BE2C (cell line): Measurements from ENCODE around the gene TMCC2.

ENCODE experiments used
- DNase-seq: peaks from one replicate; pipeline ENCODE4 v3.0.0-alpha.2; 2020
- H3K27me3 ChIP-seq: fragments of 250-450 bp; sonication (Bioruptor Pico); 2 replicates; pipeline ENCODE4 v1.5.1; 2020; ENCODE audit warnings: mild to moderate bottlenecking
- H3K36me3 ChIP-seq: fragments of 250-450 bp; sonication (Bioruptor Pico); 2 replicates; pipeline ENCODE4 v1.5.1; 2020; ENCODE audit warnings: mild to moderate bottlenecking
- H3K4me1 ChIP-seq: fragments of 250-450 bp; sonication (Bioruptor Pico); 2 replicates; pipeline ENCODE4 v1.5.1; 2020
- H3K4me3 ChIP-seq: 2 replicates; pipeline ENCODE4 v1.5.1; 2011; ENCODE audit warnings: low read depth, low read length
- H3K9me3 ChIP-seq: fragments of 250-450 bp; sonication (Bioruptor Pico); 2 replicates; pipeline ENCODE4 v1.5.1; 2020
- TF ChIP-seq, protein P1 (sequence below): IDR thresholded peaks from 2 replicates; pipeline ENCODE4 v1.5.1; 2012; ENCODE audit warnings: mild to moderate bottlenecking, low read depth, low read length

Gene TMCC2

DNA sequence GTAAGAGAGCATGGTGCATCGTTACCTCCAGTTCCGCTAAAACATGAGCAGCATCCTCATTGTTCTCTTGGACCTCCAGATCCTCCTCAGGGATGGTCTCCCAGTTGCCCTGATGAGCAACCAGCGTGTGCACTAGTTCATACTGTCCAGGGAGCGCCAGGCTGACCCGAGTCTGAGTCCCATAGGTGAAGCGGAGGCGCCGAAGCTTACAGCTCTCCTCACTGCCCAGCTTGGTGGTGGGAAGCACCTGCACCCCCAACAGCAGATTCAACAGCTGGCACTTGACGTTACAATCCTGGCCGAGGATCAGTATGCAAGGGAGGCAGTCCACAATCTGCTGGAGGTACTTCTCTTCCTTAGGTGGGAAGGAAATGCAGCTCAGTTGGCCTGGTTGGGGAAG lies 40.3 kb upstream of the TMCC2 start:
- DNase-seq, result no peak
- Histone ChIP-seq H3K4me3 (no peak overlapping the region), H3K36me3 (peaks cover 6% of the 10 kb centered on the region; the same call in 1 of the 2 replicates), H3K4me1 (peaks cover 7% of the 10 kb centered on the region), H3K27me3 (no peaks in the 10 kb centered on the region), H3K9me3 (no peaks in the 10 kb centered on the region)
- TF ChIP-seq, protein P1, sequence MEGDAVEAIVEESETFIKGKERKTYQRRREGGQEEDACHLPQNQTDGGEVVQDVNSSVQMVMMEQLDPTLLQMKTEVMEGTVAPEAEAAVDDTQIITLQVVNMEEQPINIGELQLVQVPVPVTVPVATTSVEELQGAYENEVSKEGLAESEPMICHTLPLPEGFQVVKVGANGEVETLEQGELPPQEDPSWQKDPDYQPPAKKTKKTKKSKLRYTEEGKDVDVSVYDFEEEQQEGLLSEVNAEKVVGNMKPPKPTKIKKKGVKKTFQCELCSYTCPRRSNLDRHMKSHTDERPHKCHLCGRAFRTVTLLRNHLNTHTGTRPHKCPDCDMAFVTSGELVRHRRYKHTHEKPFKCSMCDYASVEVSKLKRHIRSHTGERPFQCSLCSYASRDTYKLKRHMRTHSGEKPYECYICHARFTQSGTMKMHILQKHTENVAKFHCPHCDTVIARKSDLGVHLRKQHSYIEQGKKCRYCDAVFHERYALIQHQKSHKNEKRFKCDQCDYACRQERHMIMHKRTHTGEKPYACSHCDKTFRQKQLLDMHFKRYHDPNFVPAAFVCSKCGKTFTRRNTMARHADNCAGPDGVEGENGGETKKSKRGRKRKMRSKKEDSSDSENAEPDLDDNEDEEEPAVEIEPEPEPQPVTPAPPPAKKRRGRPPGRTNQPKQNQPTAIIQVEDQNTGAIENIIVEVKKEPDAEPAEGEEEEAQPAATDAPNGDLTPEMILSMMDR, result no peak

DNA sequence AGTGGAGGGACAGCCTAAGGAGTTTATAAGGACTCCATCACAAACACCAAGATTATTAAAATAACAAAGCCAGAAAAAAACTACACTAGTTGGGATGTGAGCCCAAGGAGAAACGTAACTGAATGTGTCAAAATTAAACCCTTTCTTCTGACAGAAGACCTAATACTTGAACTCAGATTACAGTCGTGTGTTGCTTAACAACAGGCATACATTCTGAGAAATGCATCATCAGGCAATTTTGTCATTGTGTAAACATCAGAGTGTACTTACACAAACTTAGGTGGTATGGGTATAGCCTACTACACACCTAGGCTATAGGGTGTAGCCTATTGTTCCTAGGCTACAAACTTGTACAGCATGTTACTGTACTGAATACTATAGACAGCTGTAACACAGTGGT lies 39.6 kb upstream of the TMCC2 start:
- TF ChIP-seq, protein P1, result no peak
- H3K4me1 ChIP-seq, result peaks cover 7% of the 10 kb centered on the region
- H3K4me3 ChIP-seq, result no peak overlapping the region
- H3K36me3 ChIP-seq, result peaks cover 6% of the 10 kb centered on the region; the same call in 1 of the 2 replicates
- DNase-seq, result no peak
- no peaks in the 10 kb centered on the region for H3K9me3 ChIP-seq
- no peaks in the 10 kb centered on the region for H3K27me3 ChIP-seq

DNA sequence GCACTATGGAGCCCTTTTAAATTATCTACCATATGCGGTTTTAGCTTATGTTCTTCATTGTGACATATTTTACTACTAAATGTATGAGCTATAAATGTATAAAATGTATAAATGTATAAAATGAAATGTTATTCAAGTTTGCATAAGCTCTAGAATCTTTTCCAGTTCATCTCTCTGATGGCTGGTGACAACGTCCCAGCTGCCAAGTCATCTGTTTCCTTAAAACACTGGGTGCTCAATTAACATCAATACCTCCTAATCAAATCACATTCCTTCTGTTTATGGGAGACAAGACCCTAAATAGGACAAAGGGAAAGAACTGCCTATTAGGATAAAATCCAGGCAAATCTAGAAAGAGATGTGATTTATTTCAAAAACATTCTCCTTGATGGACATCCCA lies 39.1 kb upstream of the TMCC2 start:
- H3K4me3 ChIP-seq, result no peak overlapping the region
- DNase-seq, result no peak
- no peaks in the 10 kb centered on the region for H3K9me3 ChIP-seq
- peaks cover 7% of the 10 kb centered on the region for H3K4me1 ChIP-seq
- peaks cover 6% of the 10 kb centered on the region; the same call in 1 of the 2 replicates for H3K36me3 ChIP-seq
- no peaks in the 10 kb centered on the region for H3K27me3 ChIP-seq
- TF ChIP-seq, protein P1, result no peak

DNA sequence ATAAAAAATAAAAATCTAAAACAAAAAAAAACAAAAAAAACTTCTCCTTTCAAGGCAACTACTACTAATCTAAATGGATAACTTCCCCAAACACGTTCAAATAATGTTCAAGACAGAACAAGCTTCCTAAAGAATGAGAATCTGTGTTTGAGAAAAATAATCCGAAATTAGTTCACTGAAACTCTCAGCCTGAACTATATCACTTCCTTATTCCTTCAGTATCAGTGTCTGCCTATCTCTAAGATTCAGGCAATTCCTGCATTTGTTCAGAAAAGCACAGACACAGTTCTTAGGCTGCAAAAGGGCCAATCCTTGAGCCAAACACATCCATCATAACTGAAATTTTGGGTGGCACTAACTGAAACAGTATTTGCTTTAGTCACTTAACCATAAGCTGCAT lies 38.6 kb upstream of the TMCC2 start:
- Histone ChIP-seq H3K36me3 (peaks cover 6% of the 10 kb centered on the region; the same call in 1 of the 2 replicates), H3K4me1 (peaks cover 7% of the 10 kb centered on the region), H3K9me3 (no peaks in the 10 kb centered on the region), H3K27me3 (no peaks in the 10 kb centered on the region), H3K4me3 (no peak overlapping the region)
- TF ChIP-seq, protein P1, result no peak
- DNase-seq, result no peak

DNA sequence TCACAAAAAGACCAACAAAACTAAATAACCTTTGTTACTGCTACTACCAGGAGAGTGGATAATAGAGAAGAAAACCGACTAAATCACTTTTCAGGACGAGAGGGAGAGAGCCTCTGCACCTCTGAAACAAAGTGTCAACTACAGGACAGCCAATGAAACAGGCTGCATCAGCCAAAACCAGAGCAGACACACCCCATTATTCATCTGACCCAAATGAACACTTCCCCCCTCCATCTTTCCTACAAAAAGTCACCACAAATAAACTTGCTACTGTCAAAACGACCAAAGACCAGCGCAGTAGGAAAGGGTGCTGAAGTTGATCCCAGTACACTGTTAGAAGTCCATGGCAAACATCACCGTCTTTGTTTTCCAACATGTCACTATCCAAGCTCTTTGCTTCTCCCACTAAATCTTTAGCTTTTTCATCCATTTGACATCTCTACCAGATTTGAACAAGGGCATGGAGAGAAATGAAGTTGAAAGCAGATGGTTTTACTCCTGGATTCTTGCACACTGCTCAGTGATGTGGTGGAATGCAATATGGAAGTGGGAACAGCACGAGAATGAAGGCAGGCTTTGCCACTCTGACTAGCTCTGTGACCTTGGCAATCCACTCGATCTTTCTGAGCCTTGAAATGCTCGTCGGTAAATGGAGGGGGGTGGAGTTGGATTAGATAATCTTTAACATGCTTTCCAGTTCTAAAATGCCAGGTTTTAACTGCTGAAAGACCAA lies 36.7 kb upstream of the TMCC2 start:
- Histone ChIP-seq H3K9me3 (no peaks in the 10 kb centered on the region), H3K4me3 (no peak overlapping the region), H3K4me1 (peaks cover 7% of the 10 kb centered on the region), H3K36me3 (peaks cover 6% of the 10 kb centered on the region; the same call in 1 of the 2 replicates), H3K27me3 (no peaks in the 10 kb centered on the region)
- TF ChIP-seq, protein P1, result no peak
- no peak for DNase-seq

DNA sequence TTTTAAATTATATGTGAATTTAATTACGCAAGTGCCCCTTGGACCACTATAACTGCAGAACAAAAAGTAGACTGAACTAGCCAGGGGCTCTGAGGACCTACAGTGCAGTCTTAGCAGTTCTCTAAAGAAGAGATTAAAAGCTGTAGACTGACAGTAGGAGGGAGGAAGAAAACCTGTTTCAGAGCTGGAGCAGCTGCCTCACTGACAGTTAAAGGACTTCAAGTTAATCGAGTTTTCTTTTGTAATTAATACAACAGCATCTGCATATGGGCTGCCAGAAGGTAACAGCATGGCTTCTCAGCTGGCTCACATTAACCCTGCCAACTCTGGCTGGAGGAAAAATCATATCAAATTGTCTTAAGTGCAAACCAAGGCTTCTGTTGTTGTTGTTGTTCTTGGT lies 36.1 kb upstream of the TMCC2 start:
- DNase-seq, result peak; percentile 13
- Histone ChIP-seq H3K27me3 (no peaks in the 10 kb centered on the region), H3K36me3 (peaks cover 6% of the 10 kb centered on the region; the same call in 1 of the 2 replicates), H3K9me3 (no peaks in the 10 kb centered on the region), H3K4me3 (no peak overlapping the region), H3K4me1 (peaks cover 7% of the 10 kb centered on the region)
- TF ChIP-seq, protein P1, result no peak
